ENCODE data around the gene NRXN3. TPM values are rescaled to one million over a fixed set of nuclear protein-coding genes. Genes with fewer than 3 reads are reported as not detected.

Gene NRXN3
- total and polyA plus RNA-seq, 2 of the 13 experiments (the other 11 are each of a cell fraction or from before 2014, with no cell fraction given): 0.03 TPM; not detected in 1

DNA sequence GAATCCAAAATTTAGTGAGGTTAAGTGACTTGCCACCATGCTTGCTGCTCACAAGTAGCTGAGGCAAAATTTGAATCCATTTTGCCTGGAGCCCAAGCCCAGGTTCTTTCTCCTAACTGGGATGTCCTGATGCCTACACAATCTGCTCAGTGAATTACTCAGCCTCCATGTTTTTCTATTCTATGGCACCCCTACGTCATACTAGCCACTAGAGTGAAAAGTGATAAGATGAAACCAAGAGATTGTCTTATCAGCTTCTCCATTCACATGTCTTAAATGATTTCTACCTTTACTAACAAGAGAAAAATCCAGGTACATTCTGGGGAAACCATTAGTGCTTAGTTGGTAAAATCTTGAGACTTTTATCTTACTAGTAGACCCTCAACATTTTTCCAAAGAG is 1321.0 kb downstream of the NRXN3 start (continued):
- TF ChIP-seq MLXIP (CRISPR knock-in tag; IDR thresholded peaks at IDR 0.05; ENCODE audit: borderline replicate concordance) (no peak), HNRNPL (IDR thresholded peaks at IDR 0.05; ENCODE audit: low read depth, low read length) (no peak), SP5 (CRISPR knock-in tag; IDR thresholded peaks at IDR 0.05; ENCODE audit: borderline replicate concordance, low read depth) (no peak), PHF8 (CRISPR knock-in tag; IDR thresholded peaks at IDR 0.05) (no peak), NR2F2 (IDR thresholded peaks at IDR 0.05; ENCODE audit: borderline replicate concordance, low read depth) (no peak), KLF11 (CRISPR knock-in tag; IDR thresholded peaks at IDR 0.05) (no peak)
- TF ChIP-seq, protein P1, sequence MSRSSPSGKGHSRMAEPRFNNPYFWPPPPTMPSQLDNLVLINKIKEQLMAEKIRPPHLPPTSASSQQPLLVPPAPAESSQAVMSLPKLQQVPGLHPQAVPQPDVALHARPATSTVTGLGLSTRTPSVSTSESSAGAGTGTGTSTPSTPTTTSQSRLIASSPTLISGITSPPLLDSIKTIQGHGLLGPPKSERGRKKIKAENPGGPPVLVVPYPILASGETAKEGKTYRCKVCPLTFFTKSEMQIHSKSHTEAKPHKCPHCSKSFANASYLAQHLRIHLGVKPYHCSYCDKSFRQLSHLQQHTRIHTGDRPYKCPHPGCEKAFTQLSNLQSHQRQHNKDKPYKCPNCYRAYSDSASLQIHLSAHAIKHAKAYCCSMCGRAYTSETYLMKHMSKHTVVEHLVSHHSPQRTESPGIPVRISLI (CRISPR knock-in tag; IDR thresholded peaks at IDR 0.05; ENCODE audit: borderline replicate concordance): no peak

DNA sequence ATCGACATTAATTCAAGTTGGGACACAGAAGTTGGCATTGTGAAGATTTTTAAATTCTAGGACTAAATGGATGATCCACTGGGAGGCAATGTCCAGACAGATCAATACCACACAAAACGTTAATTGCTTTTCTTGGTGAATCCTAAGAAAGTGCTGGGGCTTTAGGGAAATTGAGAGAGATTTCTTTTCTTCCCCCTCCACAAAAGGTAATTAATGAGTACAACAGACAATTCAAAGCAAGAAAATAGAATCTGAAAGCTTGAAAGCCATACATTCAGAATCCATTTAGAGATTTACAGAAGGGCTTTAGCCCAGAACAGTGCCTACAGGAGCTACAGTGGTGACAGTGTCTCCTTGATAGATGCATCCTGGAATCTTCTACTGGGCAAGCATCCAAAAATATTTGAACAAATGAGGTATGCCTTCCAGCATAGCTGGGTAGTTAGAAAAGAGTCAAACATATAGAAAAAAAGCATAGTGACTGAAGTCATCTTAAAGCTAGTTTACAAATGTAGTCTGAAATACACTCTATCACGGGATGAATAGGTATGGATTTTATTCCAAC is 1323.0 kb downstream of the NRXN3 start:
- H3K4me1 ChIP-seq (ENCODE audit: insufficient read depth, low read length): no peaks in the 10 kb centered on the region
- H3K9me3 ChIP-seq (ENCODE audit: low read length): peaks cover 87% of the 10 kb centered on the region
- POLR2A ChIA-PET: no interaction called here
- no peak overlapping the region for H3K9ac ChIP-seq (ENCODE audit: insufficient read depth, low read depth, low read length)
- TF ChIP-seq MIER3 (CRISPR knock-in tag; IDR thresholded peaks at IDR 0.05; ENCODE audit: borderline replicate concordance) (no peak), ZNF3 (CRISPR knock-in tag; IDR thresholded peaks at IDR 0.05) (no peak), ATF4 (CRISPR knock-in tag; IDR thresholded peaks at IDR 0.05) (no peak), ZMYM4 (CRISPR knock-in tag; IDR thresholded peaks at IDR 0.05) (no peak)
- 0% methylated on average over 3 of the region's 3 CpGs for WGBS (ENCODE audit: low lambda C conversion rate)
- no peaks in the 10 kb centered on the region for H3K79me2 ChIP-seq (ENCODE audit: insufficient read depth, low read length)
- H3K4me2 ChIP-seq (ENCODE audit: low read depth, low read length): no peak overlapping the region
- H3K4me3 ChIP-seq (replicated peaks in 1 of 3; ENCODE audit: insufficient read depth in 1 of 3, low read depth in 2 of 3, low read length in 3 of 3): no peak overlapping the region
- no peak overlapping the region for H3K27ac ChIP-seq (ENCODE audit: extremely low read length, insufficient read depth, low read length)
- no peak for FAIRE-seq
- intact Hi-C loops (cut with micrococcal nuclease; ENCODE audit: unreplicated experiment): no loop called here
- H3K36me3 ChIP-seq (replicated peaks in 1 of 2; ENCODE audit: control insufficient read depth in 1 of 2, insufficient read depth in 2 of 2, low read length in 2 of 2): no peaks in the 10 kb centered on the region
- H4K20me1 ChIP-seq (ENCODE audit: insufficient read depth, low read length): no peaks in the 10 kb centered on the region
- no peak overlapping the region for H2AFZ ChIP-seq (ENCODE audit: low read length)
- BruUV-seq (replicated peaks): no TSS peak
- no peak for DNase-seq (ENCODE audit: low spot score)
- H3K27me3 ChIP-seq (ENCODE audit: control insufficient read depth in 1 of 2, insufficient read depth in 2 of 2, low read length in 2 of 2): no peaks in the 10 kb centered on the region
- no peak for ATAC-seq
- CTCF ChIA-PET (ENCODE audit: low intra/inter-chr PET ratio, low total read pairs): no interaction called here
- in situ Hi-C loops (cut with HindIII; ENCODE audit: extremely low pct_ligation_motif_present, low pct_unique_long_range_greater_than_20kb): no loop called here

Data from HepG2 (cell line).